Raji (cell line): Measurements from ENCODE around the gene ZNF77.
A peak's percentile ranks its signal among the peaks of the same experiment; 100 is the strongest.

Experiments used
- POLR2A ChIP-seq: IDR thresholded peaks from 2 replicates; pipeline ENCODE4 v1.6.1; 2011; ENCODE audit warnings: low read depth, low read length, control low read depth; ENCODE audit not compliant: insufficient read depth

Gene ZNF77

GRCh38 chr19:2944403-2944774 is 382 bp downstream of the ZNF77 start:
- no peak for TF ChIP-seq POLR2A

- TF ChIP-seq POLR2A, result no peak
These were observed 1.7 kb downstream of the ZNF77 start for GRCh38 chr19:2942928-2943640.

- TF ChIP-seq POLR2A, result no peak
These were observed 11.3 kb downstream of the ZNF77 start for GRCh38 chr19:2933490-2933910.

- TF ChIP-seq POLR2A, result no peak
These were observed 17.7 kb downstream of the ZNF77 start for GRCh38 chr19:2927032-2927430.

- no peak for TF ChIP-seq POLR2A
These were observed 18.3 kb downstream of the ZNF77 start for GRCh38 chr19:2926341-2927031.

GRCh38 chr19:2923510-2923909 is 21.3 kb downstream of the ZNF77 start:
- TF ChIP-seq POLR2A, result no peak

GRCh38 chr19:2922987-2923386 is 21.8 kb downstream of the ZNF77 start:
- TF ChIP-seq POLR2A, result no peak

GRCh38 chr19:2917275-2918184 is 27.2 kb downstream of the ZNF77 start:
- no peak for TF ChIP-seq POLR2A

GRCh38 chr19:2912306-2912705 is 32.5 kb downstream of the ZNF77 start:
- TF ChIP-seq POLR2A, result no peak

GRCh38 chr19:2906631-2907195 is 38.1 kb downstream of the ZNF77 start:
- TF ChIP-seq POLR2A, result no peak

- no peak for TF ChIP-seq POLR2A
These were observed 38.8 kb downstream of the ZNF77 start for GRCh38 chr19:2905918-2906519.

- TF ChIP-seq POLR2A, result no peak
These were observed 42.1 kb downstream of the ZNF77 start for GRCh38 chr19:2902590-2903218.

GRCh38 chr19:2900296-2901252 is 44.2 kb downstream of the ZNF77 start, which contains the start of gene ZNF57:
Gene ZNF57 (plus strand): TSS chr19:2900928. CDS start chr19:2901046, 118 bp downstream.
- TF ChIP-seq POLR2A, result peak; percentile 72
